CD4-positive, alpha-beta T cell (primary cell): ENCODE data around the gene FAM174C. TPM values are rescaled to one million over a fixed set of nuclear protein-coding genes. Genes with fewer than 3 reads are reported as not detected.

Source experiments
- ATAC-seq: fragments of 200-7000 bp; cut with Tn5 transposase; one replicate; pipeline ENCODE4 v1.10.0; 2022; ENCODE audit warnings: mild to moderate bottlenecking; ENCODE audit not compliant: poor library complexity
- CTCF ChIA-PET: fragments of 350-600 bp; sonication (Branson Sonifier 250); formaldehyde crosslinking; loops from one replicate; lab custom pipeline; 2021; ENCODE audit warnings: antibody characterized with exemption, inconsistent platforms; lab: Charles Lee
- POLR2A ChIA-PET: fragments of 350-600 bp; sonication (Branson Sonifier 250); formaldehyde crosslinking; loops from one replicate; lab custom pipeline; 2021; ENCODE audit warnings: antibody characterized with exemption, inconsistent platforms; lab: Charles Lee
- DNase-seq, 14 experiments: peaks; one replicate each; pipeline ENCODE4 v3.0.0-alpha.2; 2013 to 2020; ENCODE audit warnings: mixed read lengths in 2 of 14
- H3K27ac ChIP-seq, 2 donors: one replicate each; pipeline versions ENCODE4 v1.5.1 to v1.7.0; 2013; ENCODE audit warnings: low read length in 2 of 2, low read depth in 1 of 2, mild to moderate bottlenecking in 1 of 2
- H3K27me3 ChIP-seq, 2 experiments: 1 replicate in 1 of 2; 2 replicates in 1 of 2; pipeline versions ENCODE4 v1.6.1 to v1.7.0; 2013; ENCODE audit warnings: low read length in 2 of 2, control low read depth in 1 of 2, mild to moderate bottlenecking in 1 of 2, moderate library complexity in 1 of 2; ENCODE audit not compliant: insufficient read depth in 2 of 2, control insufficient read depth in 1 of 2
- H3K36me3 ChIP-seq: one replicate; pipeline ENCODE4 v1.6.1; 2013; ENCODE audit warnings: low read length, control low read depth; ENCODE audit not compliant: insufficient read depth
- H3K4me1 ChIP-seq: one replicate; pipeline ENCODE4 v1.6.1; 2013; ENCODE audit warnings: low read length, control low read depth; ENCODE audit not compliant: insufficient read depth
- H3K4me3 ChIP-seq: one replicate; pipeline ENCODE4 v1.5.1; 2013; ENCODE audit warnings: mild to moderate bottlenecking, low read length, moderate library complexity
- H3K9me3 ChIP-seq, 2 experiments: 1 replicate in 1 of 2; 2 replicates in 1 of 2; pipeline versions ENCODE4 v1.6.1 to v1.7.0; 2013; ENCODE audit warnings: low read length in 2 of 2, mild to moderate bottlenecking in 2 of 2, control low read depth in 1 of 2, moderate library complexity in 1 of 2; ENCODE audit not compliant: control insufficient read depth in 1 of 2, insufficient read depth in 1 of 2
- H3K27ac Mint-ChIP-seq: one replicate; pipeline ENCODE4 v1.8.0; 2020; ENCODE audit warnings: mixed read lengths
- H3K27me3 Mint-ChIP-seq: one replicate; pipeline ENCODE4 v1.8.0; 2021; ENCODE audit warnings: mixed read lengths
- H3K36me3 Mint-ChIP-seq: one replicate; pipeline ENCODE4 v1.8.0; 2021; ENCODE audit warnings: low read depth, mixed read lengths
- H3K4me1 Mint-ChIP-seq: one replicate; pipeline ENCODE4 v1.8.0; 2021; ENCODE audit warnings: low read depth, mixed read lengths
- H3K4me3 Mint-ChIP-seq: one replicate; pipeline ENCODE4 v1.8.0; 2020; ENCODE audit warnings: mild to moderate bottlenecking, mixed read lengths
- H3K9me3 Mint-ChIP-seq: one replicate; pipeline ENCODE4 v1.8.0; 2020; ENCODE audit warnings: mixed read lengths
- CTCF ChIP-seq: fragments of 200-600 bp; IDR thresholded peaks from one replicate; pipeline ENCODE4 v1.8.0; 2022; ENCODE audit warnings: antibody characterized with exemption, mild to moderate bottlenecking
- intact Hi-C, 2 experiments: fragments of 100-400 bp; cut with DNase I in 1 of 2; cut with micrococcal nuclease in 1 of 2; formaldehyde crosslinking; loops; one replicate each; pipeline versions ENCODE4 v1.15.1 to v1.9.0; 2023 to 2025; cut with DNase I, micrococcal nuclease
- total RNA-seq, 174 experiments: library from RNA in 2 of 174; stranded (reverse) in 2 of 174; gene quantifications; one replicate each; pipeline ENCODE4 v1.2.3 and lab custom pipeline; 2021 to 2026

The FAM174C gene
- total RNA-seq, 2 experiments from 2014 or later, result 32.0 to 38.3 TPM

- Mint-ChIP-seq H3K27me3 (peaks cover 36% of the 10 kb centered on the region), H3K27ac (no peak overlapping the region)
- CTCF ChIA-PET, result no interaction called here
Measured at GRCh38 chr19:1289686-1290025, 14.3 kb downstream of the FAM174C start.

GRCh38 chr19:1290196-1290702, 14.9 kb downstream of the FAM174C start:
- Histone ChIP-seq H3K36me3 (no peaks in the 10 kb centered on the region), H3K4me3 (no peak overlapping the region), H3K4me1 (peaks cover 19% of the 10 kb centered on the region), H3K9me3 (peaks cover 0 to 63% of the 10 kb centered on the region in 2 experiments), H3K27me3 (peaks cover 60 to 70% of the 10 kb centered on the region in 2 experiments), H3K27ac (no peak overlapping the region)
- no peak overlapping the region for H3K4me3 Mint-ChIP-seq
- H3K36me3 Mint-ChIP-seq, result no peaks in the 10 kb centered on the region
- no peaks in the 10 kb centered on the region for H3K4me1 Mint-ChIP-seq
- H3K9me3 Mint-ChIP-seq, result no peaks in the 10 kb centered on the region
- peaks cover 32% of the 10 kb centered on the region for H3K27me3 Mint-ChIP-seq
- intact Hi-C loops, result no loop called here
- CTCF ChIA-PET, result no interaction called here
- TF ChIP-seq CTCF, result no peak
- ATAC-seq (no peak), DNase-seq (no peak)
- POLR2A ChIA-PET, result no interaction called here
- no peak overlapping the region for H3K27ac Mint-ChIP-seq

More at GRCh38 chr19:1289686-1290025, 14.3 kb downstream of the FAM174C start:
- no peak for TF ChIP-seq CTCF
- Histone ChIP-seq H3K4me3 (no peak overlapping the region), H3K27me3 (peaks cover 61 to 70% of the 10 kb centered on the region in 2 experiments), H3K4me1 (peaks cover 15% of the 10 kb centered on the region), H3K36me3 (no peaks in the 10 kb centered on the region), H3K27ac (no peak overlapping the region), H3K9me3 (peaks cover 0 to 69% of the 10 kb centered on the region in 2 experiments)
- POLR2A ChIA-PET, result no interaction called here
- Mint-ChIP-seq H3K4me3 (no peak overlapping the region), H3K36me3 (no peaks in the 10 kb centered on the region), H3K4me1 (no peaks in the 10 kb centered on the region), H3K9me3 (no peaks in the 10 kb centered on the region)
- ATAC-seq, result no peak
- DNase-seq, result no peak
- intact Hi-C loops, result no loop called here

GRCh38 chr19:1290703-1291651, 15.6 kb downstream of the FAM174C start:
- ATAC-seq (no peak), DNase-seq (no peak)
- no peak for TF ChIP-seq CTCF
- ChIA-PET CTCF (interaction anchor here (1.4 kb wide), 1 partner anchor 11 kb away, joined by 3 read pairs; no protein-coding TSS in a partner anchor), POLR2A (no interaction called here)
- H3K36me3 Mint-ChIP-seq, result no peaks in the 10 kb centered on the region
- peaks cover 0 to 63% of the 10 kb centered on the region in 2 experiments for H3K9me3 ChIP-seq
- peaks cover 58 to 70% of the 10 kb centered on the region in 2 experiments for H3K27me3 ChIP-seq
- no peaks in the 10 kb centered on the region for H3K4me1 Mint-ChIP-seq
- peaks cover 31% of the 10 kb centered on the region for H3K27me3 Mint-ChIP-seq
- no peak overlapping the region for H3K27ac ChIP-seq
- peaks cover 24% of the 10 kb centered on the region for H3K4me1 ChIP-seq
- intact Hi-C loops, result no loop called here
- no peak overlapping the region for H3K27ac Mint-ChIP-seq
- H3K36me3 ChIP-seq, result no peaks in the 10 kb centered on the region
- H3K4me3 Mint-ChIP-seq, result no peak overlapping the region
- no peaks in the 10 kb centered on the region for H3K9me3 Mint-ChIP-seq
- H3K4me3 ChIP-seq, result no peak overlapping the region
